Central memory CD8-positive, alpha-beta T cell (primary cell): ENCODE data around the gene VPS8.

Source experiments
- ATAC-seq: fragments of 150-1000 bp; cut with Tn5 transposase; replicated peaks from 2 replicates; pipeline ENCODE4 v1.10.0; 2022; ENCODE audit warnings: mild to moderate bottlenecking, moderate FRiP score, moderate number of reproducible peaks; ENCODE audit not compliant: poor library complexity, severe bottlenecking; ENCODE audit errors: extremely low read depth
- DNase-seq, 2 donors: peaks; one replicate each; pipeline ENCODE4 v3.0.0; 2021; ENCODE audit warnings: low spot score in 2 of 2
- H3K27ac Mint-ChIP-seq: one replicate; pipeline ENCODE4 v1.8.0; 2022; ENCODE audit warnings: low read depth, mild to moderate bottlenecking, moderate library complexity, mixed read lengths
- H3K27me3 Mint-ChIP-seq: one replicate; pipeline ENCODE4 v1.8.0; 2022; ENCODE audit warnings: mixed read lengths
- H3K36me3 Mint-ChIP-seq: one replicate; pipeline ENCODE4 v1.8.0; 2022; ENCODE audit warnings: mild to moderate bottlenecking, moderate library complexity, mixed read lengths; ENCODE audit not compliant: insufficient read depth
- H3K4me1 Mint-ChIP-seq: one replicate; pipeline ENCODE4 v1.8.0; 2022; ENCODE audit warnings: mixed read lengths
- H3K4me3 Mint-ChIP-seq: one replicate; pipeline ENCODE4 v1.8.0; 2022; ENCODE audit warnings: mild to moderate bottlenecking, moderate library complexity, mixed read lengths
- H3K9me3 Mint-ChIP-seq: one replicate; pipeline ENCODE4 v1.8.0; 2022; ENCODE audit warnings: mixed read lengths

VPS8 gene

DNA sequence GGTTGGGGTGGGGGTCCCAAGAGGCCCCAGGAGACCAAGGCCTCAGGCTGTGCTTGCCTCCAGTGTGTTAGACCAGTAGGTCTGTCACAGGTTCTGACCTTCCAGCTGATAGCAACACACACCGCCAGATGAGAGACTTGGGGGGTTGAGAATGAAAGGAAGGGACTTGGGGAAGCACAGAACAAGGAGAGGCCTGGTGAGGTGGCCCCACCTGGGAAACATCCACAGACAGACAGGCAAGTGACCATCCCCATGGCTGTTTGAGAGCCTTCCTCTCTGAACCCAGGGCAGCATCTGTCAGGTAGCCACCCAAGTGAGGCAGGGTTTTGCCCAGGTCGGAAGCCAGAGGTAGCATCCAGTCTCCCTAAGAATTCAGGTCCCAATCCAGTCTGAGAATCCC, 35.0 kb upstream of the VPS8 start:
- Mint-ChIP-seq H3K4me3 (no peak overlapping the region), H3K27me3 (peaks cover 82% of the 10 kb centered on the region), H3K4me1 (no peaks in the 10 kb centered on the region), H3K9me3 (no peaks in the 10 kb centered on the region), H3K36me3 (peaks cover 4% of the 10 kb centered on the region), H3K27ac (no peak overlapping the region)
- ATAC-seq (no peak), DNase-seq (no peak)

DNA sequence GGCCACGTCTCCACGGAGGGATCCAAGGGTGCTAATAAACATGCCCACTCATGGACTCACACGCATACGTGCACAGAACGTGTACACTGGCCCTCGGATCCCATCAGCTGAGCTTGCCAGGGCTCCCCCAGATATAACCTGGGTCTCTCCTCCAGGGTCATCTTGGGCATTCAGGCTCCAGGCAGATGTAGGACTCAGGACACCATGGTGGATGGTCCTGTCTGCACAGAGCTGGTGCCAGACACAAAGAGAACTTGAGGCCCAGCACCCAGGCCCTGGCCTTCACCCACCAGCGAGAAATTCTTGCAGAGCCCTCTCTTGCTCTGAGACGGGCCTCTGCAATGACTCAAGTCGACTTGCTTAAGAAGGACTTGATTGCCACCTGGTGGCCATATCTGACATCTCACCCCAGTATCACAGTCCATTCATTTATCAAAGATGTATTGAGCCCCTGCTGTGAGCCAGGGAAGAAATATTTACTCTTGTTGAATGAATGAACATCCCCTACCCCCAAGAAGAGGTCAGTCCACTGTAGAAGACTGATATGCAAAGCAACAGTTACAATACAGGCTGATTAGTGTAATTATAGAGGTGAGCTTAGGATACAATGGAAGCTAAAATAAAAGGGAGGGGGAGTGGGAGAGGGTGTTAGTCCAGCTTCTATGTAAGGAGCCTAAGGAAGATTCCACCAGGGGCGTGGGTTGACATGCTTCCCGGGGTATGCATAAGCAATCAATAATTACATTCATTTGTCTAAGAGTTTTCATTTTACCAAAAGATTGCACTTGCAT, 34.2 kb upstream of the VPS8 start:
- no peaks in the 10 kb centered on the region for H3K9me3 Mint-ChIP-seq
- no peak overlapping the region for H3K4me3 Mint-ChIP-seq
- no peaks in the 10 kb centered on the region for H3K4me1 Mint-ChIP-seq
- ATAC-seq (peak; percentile 77), DNase-seq (peak; percentile 64 to 79)
- no peak overlapping the region for H3K27ac Mint-ChIP-seq
- peaks cover 77% of the 10 kb centered on the region for H3K27me3 Mint-ChIP-seq
- H3K36me3 Mint-ChIP-seq, result peaks cover 4% of the 10 kb centered on the region

DNA sequence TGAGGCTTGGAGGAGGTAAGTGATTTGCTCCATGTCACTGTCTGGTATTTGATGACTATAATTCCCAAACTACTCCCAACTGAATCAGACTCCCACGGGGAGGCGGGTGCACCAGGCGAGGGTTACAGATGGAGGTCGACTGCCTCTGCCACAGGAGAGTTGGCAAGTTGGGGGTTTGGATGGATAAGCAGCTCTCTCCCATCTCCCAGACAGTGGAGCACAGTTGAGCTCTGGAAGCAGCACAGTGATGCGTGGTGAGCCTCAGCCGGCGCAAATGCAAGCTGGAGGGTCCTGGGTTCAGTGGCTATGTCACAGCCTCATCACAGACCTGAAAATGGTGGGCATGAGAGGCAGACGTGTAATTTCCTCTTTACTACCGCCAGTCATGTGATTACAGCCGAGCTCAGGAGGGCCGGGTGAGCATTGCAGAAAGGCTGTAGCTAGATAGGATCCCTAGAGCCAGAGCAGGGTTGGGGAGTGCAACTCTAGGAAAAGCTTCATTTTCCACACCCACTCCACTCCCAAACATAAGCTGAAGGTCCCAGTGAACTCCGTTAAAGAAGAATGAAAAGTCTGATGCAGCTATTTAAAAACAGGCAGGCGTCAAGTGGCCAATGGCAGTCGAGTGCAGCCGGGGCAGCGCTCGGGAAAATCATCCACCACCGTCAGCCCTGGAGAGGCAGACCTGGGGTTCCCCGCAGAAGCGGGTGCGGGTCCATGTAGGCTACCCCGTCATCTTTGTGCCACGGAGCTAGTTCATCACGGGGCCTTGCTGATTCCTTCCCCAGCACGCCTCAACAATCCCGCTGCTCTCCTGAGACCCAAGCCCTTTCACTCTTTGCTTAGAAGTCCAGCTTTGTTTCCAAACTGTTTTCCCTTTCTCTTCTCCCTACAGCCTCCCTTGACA, 33.3 kb upstream of the VPS8 start:
- no peaks in the 10 kb centered on the region for H3K9me3 Mint-ChIP-seq
- peaks cover 82% of the 10 kb centered on the region for H3K27me3 Mint-ChIP-seq
- H3K4me3 Mint-ChIP-seq, result no peak overlapping the region
- ATAC-seq (no peak), DNase-seq (no peak)
- H3K36me3 Mint-ChIP-seq, result peaks cover 4% of the 10 kb centered on the region
- H3K4me1 Mint-ChIP-seq, result no peaks in the 10 kb centered on the region
- H3K27ac Mint-ChIP-seq, result no peak overlapping the region

DNA sequence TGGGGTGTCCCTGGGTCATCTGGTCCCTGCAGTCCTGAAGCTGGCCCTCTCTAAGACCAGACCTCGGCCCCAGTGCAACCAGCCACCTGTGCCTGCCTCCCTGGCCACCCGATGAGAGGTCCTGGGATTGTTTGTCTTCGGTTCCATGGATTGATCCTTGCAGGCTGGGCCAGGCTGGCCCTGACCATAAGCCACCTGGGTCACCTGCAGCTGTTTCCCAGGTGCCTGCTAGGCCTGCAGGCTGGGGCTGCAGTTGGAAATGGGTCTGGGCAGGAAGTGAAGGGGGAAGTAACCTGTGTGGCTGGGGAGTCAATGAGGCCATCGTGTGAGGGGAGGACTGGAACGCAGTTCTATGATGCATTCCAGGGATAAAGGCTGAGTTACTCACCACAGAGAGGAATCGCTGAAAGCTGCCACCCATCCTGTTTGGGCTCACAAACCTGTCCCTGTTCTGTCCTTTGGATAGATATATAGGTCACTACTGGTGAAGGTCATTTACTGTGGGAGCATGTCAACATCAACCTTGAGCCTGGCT, 30.9 kb upstream of the VPS8 start:
- Mint-ChIP-seq H3K27ac (no peak overlapping the region), H3K4me1 (peaks cover 14% of the 10 kb centered on the region)

DNA sequence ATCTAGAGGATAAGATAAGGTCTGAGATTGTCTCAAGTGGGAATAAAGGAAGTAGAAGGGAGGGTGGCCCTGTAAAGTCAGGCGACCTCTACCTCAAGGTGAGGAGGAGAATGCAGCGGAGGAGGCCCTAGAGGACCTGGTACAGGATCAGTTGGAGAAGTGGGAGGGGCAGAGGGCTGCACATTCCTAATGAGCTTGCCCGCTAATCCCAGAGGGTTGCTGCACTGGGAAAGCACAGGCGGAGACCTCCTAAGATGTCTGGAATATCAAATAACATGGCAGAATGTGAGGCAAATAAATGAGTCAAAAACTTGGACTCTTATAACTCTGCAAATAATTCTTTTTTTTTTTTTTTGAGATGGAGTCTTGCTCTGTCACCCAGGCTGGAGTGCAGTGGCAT, 30.2 kb upstream of the VPS8 start:
- H3K9me3 Mint-ChIP-seq, result no peaks in the 10 kb centered on the region
- no peak overlapping the region for H3K27ac Mint-ChIP-seq
- H3K36me3 Mint-ChIP-seq, result peaks cover 5% of the 10 kb centered on the region
- no peak for ATAC-seq
- H3K27me3 Mint-ChIP-seq, result peaks cover 73% of the 10 kb centered on the region
- H3K4me3 Mint-ChIP-seq, result no peak overlapping the region
- DNase-seq, result no peak
- peaks cover 20% of the 10 kb centered on the region for H3K4me1 Mint-ChIP-seq

More for the DNA sequence above, 30.9 kb upstream of the VPS8 start:
- no peak overlapping the region for H3K4me3 Mint-ChIP-seq
- no peak for ATAC-seq
- no peak for DNase-seq
- H3K36me3 Mint-ChIP-seq, result peaks cover 2% of the 10 kb centered on the region
- H3K9me3 Mint-ChIP-seq, result no peaks in the 10 kb centered on the region
- H3K27me3 Mint-ChIP-seq, result peaks cover 80% of the 10 kb centered on the region

DNA sequence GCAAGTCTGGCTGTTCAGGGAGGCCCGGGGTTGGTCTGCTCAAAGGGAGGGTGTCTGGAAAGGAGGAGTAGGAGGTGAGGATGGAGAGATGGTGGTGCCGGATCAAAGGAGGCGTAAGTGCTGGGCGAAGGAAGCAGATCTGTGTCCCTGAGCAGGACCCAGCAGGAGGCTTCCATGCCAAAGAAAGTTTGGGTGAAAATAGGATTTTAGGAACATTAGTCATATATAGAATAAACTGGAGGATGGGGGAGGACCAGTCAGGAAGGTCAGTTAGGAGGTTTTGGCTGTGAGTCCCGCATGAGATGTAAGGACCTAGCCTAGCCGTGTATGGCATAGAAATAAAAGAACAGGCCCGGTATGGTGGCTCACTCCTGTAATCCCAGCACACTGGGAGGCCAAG, 28.6 kb upstream of the VPS8 start:
- Mint-ChIP-seq H3K27ac (no peak overlapping the region), H3K4me1 (peaks cover 20% of the 10 kb centered on the region), H3K27me3 (peaks cover 60% of the 10 kb centered on the region), H3K9me3 (no peaks in the 10 kb centered on the region), H3K4me3 (no peak overlapping the region), H3K36me3 (peaks cover 4% of the 10 kb centered on the region)
- DNase-seq (no peak), ATAC-seq (no peak)

DNA sequence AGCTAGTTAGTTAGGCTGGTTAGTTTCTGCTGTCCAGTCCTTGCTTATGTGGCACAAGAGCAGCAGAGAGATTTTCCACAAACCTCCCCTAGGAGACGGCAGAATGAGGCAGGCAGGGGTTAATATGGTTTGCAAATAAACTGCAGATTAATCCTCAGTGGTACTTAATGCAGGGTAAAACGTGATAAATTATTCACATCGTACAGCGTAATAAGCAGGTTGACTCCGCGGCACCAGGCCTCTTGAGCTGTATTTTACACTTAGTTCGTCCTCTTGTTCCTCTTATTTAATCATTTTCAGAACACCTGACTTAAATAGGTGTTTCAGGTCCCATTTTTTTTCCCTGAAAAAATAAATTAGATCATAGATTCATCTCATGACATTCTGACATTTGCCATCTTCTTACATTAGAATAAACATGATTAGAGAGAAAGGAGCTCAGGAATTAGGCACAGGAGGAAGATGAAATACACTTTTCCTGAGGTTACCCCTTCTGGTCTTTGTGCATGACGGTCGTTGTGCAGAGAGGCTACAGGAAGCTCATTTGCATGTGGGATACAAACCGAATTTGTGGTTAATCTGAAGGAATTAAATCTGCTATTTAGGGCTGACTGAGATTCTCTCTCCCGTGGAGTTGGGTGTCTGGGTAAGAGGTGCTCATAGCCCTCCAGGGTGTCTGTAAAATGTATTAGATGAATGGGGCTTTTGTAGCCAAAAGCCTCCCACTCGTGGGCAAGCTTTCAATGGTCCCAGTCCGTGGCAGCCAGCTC, 27.1 kb upstream of the VPS8 start:
- Mint-ChIP-seq H3K36me3 (peaks cover 3% of the 10 kb centered on the region), H3K27ac (no peak overlapping the region), H3K27me3 (peaks cover 44% of the 10 kb centered on the region), H3K9me3 (no peaks in the 10 kb centered on the region), H3K4me3 (no peak overlapping the region), H3K4me1 (peaks cover 20% of the 10 kb centered on the region)
- DNase-seq (no peak), ATAC-seq (no peak)

DNA sequence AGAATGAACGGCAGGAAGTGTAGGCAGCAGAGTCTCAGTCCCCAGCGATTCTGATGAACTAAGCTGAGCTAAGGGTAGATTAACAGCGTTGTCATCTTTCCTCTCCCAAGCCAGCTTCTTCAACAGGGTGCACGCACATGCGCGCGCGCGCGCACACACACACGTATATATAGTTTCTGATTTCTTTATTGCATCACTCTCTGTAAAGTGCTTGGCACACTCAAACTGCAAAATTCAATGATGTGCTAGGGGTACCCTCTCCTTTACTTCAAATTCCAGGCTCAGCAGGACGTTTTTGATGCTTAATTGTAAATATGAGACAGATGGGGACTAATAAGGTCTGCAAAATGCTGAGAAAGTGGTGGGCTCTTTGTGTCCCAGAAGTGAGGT, 26.1 kb upstream of the VPS8 start:
- Mint-ChIP-seq H3K36me3 (peaks cover 3% of the 10 kb centered on the region), H3K9me3 (no peaks in the 10 kb centered on the region), H3K4me1 (peaks cover 20% of the 10 kb centered on the region), H3K4me3 (no peak overlapping the region), H3K27ac (no peak overlapping the region), H3K27me3 (peaks cover 34% of the 10 kb centered on the region)
- no peak for ATAC-seq
- no peak for DNase-seq

DNA sequence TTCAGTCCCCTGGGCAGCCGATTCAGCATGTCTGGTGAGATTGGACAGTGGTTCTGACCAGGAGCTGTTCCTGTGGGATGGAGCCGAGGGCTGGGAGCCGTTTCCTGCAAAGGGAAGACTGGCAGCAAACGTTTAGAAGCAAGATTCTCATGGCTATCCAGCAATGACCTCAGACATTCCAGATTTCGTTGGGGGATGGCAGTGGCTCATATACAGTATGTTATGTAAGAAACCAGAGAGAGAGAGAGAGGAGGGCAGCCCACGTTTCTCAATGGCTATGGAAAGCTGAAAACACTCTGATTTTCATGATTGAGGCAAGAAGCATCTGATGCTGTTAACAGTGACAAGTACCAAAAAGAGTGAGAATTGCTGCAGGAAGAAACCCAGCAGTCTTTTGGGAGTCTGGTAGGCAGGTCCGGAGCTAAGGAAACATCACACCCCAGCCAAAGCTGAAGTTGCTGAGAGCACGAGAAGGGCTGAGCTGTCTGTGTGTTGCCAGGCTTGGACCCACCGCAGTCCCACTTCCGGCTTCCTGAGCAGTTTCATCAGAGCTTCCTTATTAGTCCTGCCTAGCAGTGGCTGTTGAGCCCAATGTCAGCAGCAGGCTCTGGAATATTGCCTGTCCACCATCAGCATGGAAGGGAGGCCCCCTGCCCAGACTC, 25.6 kb upstream of the VPS8 start:
- ATAC-seq (no peak), DNase-seq (no peak)
- Mint-ChIP-seq H3K27ac (no peak overlapping the region), H3K27me3 (peaks cover 29% of the 10 kb centered on the region), H3K4me3 (no peak overlapping the region), H3K36me3 (peaks cover 3% of the 10 kb centered on the region), H3K9me3 (no peaks in the 10 kb centered on the region), H3K4me1 (peaks cover 20% of the 10 kb centered on the region)

DNA sequence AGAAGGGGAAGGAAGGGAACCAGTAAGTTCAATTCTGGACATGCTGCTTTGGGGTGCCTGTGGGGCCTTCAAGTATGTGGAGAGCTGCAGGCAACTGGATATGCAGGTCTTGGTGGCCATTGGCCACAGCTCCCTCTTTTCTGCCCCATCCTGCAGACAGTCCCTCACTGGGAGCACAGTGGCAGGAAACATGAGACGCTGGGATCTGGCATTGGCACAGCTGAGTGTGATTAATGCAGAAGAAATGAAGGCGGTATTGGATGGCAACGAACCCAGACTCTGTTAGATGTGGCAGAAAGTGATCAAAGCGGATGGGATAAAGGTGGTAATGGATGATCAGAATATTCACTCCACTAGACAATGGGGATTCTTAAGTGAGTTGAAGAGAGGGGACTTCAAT, 23.2 kb upstream of the VPS8 start:
- no peak overlapping the region for H3K27ac Mint-ChIP-seq
- H3K9me3 Mint-ChIP-seq, result no peaks in the 10 kb centered on the region
- peaks cover 20% of the 10 kb centered on the region for H3K4me1 Mint-ChIP-seq
- H3K36me3 Mint-ChIP-seq, result peaks cover 3% of the 10 kb centered on the region
- ATAC-seq, result no peak
- DNase-seq, result no peak
- H3K4me3 Mint-ChIP-seq, result no peak overlapping the region
- H3K27me3 Mint-ChIP-seq, result peaks cover 11% of the 10 kb centered on the region

DNA sequence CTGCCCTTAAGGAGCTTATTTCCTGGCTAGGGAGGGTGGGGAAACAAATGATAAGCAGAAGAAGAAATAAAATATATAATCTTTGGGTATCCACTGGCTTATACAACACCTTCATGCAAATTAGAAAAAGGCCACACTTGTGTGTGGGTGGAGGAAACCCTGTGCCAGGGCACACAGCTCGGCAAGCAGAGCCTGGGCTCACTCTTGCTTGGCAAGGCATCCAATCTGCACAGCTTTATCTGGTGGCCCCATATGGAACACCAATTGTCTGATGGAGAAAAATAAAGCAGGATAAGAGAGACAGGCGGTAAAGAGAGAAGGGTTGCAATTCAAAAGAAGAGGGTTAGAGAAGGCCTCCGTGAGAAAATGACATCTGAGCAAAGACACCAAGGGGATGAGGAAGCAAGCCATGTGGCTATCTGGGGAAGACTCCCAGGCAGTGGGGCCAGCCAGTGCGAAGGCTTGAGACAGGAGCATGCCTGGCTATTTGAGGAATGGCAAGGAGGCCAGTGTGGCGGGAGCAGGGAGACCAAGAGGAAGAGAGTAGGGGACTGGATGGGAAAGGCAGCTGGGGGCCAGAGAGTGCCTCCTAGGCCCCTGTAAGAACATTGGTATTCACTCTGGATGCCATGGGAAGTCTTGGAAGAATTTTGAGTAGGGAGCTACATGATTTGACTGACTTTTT, 22.5 kb upstream of the VPS8 start:
- peaks cover 3% of the 10 kb centered on the region for H3K36me3 Mint-ChIP-seq
- no peak for DNase-seq
- no peak overlapping the region for H3K27ac Mint-ChIP-seq
- no peak overlapping the region for H3K4me3 Mint-ChIP-seq
- H3K27me3 Mint-ChIP-seq, result peaks cover 13% of the 10 kb centered on the region
- ATAC-seq, result no peak
- H3K4me1 Mint-ChIP-seq, result peaks cover 20% of the 10 kb centered on the region
- no peaks in the 10 kb centered on the region for H3K9me3 Mint-ChIP-seq
